Activated CD8-positive, alpha-beta memory T cell treated with anti-CD3 and anti-CD28 coated beads, Interleukin-2, amount 10 ng/mL, durations not matched to agents 7 days and 5 days (primary cell): Measurements from ENCODE around the gene MACROH2A1. TPM values are rescaled to one million over a fixed set of nuclear protein-coding genes. Genes with fewer than 3 reads are reported as not detected.

Experiments
- ATAC-seq: fragments of 150-1000 bp; cut with Tn5 transposase; one replicate; pipeline ENCODE4 v1.10.0; 2021; ENCODE audit warnings: moderate library complexity
- CTCF ChIA-PET: fragments of 350-600 bp; sonication (Branson Sonifier 250); formaldehyde crosslinking; loops from one replicate; lab custom pipeline; 2021; ENCODE audit warnings: antibody characterized with exemption; lab: Charles Lee
- DNase-seq: peaks from one replicate; pipeline ENCODE4 v3.0.0-alpha.2; 2020
- H3K27ac Mint-ChIP-seq: one replicate; pipeline ENCODE4 v1.8.0; 2021; ENCODE audit warnings: mild to moderate bottlenecking, mixed read lengths
- H3K27me3 Mint-ChIP-seq: one replicate; pipeline ENCODE4 v1.8.0; 2021; ENCODE audit warnings: mixed read lengths
- H3K36me3 Mint-ChIP-seq: one replicate; pipeline ENCODE4 v1.8.0; 2021; ENCODE audit warnings: mild to moderate bottlenecking, mixed read lengths
- H3K4me1 Mint-ChIP-seq: one replicate; pipeline ENCODE4 v1.8.0; 2021; ENCODE audit warnings: mixed read lengths
- H3K4me3 Mint-ChIP-seq: one replicate; pipeline ENCODE4 v1.8.0; 2021; ENCODE audit warnings: mild to moderate bottlenecking, moderate library complexity, mixed read lengths
- H3K9me3 Mint-ChIP-seq: one replicate; pipeline ENCODE4 v1.8.0; 2022; ENCODE audit warnings: low read depth, mixed read lengths
- total RNA-seq, 2 experiments: library from RNA; stranded (reverse); gene quantifications; one replicate each; pipeline ENCODE4 v1.2.3, GENCODE V29; 2021

The MACROH2A1 gene
- total RNA-seq, 2 experiments from 2014 or later = 281 to 327 TPM

DNA sequence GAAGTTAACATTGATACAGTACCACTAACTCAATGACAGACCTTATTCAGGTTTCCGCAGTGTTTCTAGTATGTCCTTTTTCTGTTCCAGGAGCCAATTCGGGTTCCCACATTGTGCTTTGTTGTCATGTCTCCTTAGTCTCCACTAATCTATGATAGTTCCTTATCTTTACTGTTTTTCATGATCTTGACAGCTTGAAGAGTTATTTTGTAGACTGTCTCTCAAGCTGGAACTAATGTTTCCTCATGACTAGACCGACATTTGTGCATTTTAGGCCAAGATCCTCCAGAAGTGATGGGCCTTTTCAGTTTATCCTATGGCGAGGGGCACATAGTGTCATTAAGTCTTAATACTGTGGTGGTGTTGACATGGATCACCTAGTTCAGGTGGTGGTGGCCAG lies 104.2 kb downstream of the MACROH2A1 start:
- H3K36me3 Mint-ChIP-seq = no peaks in the 10 kb centered on the region
- no peak overlapping the region for H3K27ac Mint-ChIP-seq
- CTCF ChIA-PET = no interaction called here
- H3K9me3 Mint-ChIP-seq = no peaks in the 10 kb centered on the region
- ATAC-seq (no peak), DNase-seq (no peak)
- H3K4me1 Mint-ChIP-seq = no peaks in the 10 kb centered on the region
- H3K27me3 Mint-ChIP-seq = peaks cover 66% of the 10 kb centered on the region
- no peak overlapping the region for H3K4me3 Mint-ChIP-seq

GRCh38 chr5:135289651-135290050 lies 109.4 kb downstream of the MACROH2A1 start:
- H3K27ac Mint-ChIP-seq = no peak overlapping the region
- ATAC-seq (no peak), DNase-seq (no peak)
- CTCF ChIA-PET = no interaction called here
- H3K4me3 Mint-ChIP-seq = no peak overlapping the region
- no peaks in the 10 kb centered on the region for H3K4me1 Mint-ChIP-seq
- no peaks in the 10 kb centered on the region for H3K36me3 Mint-ChIP-seq
- peaks cover 70% of the 10 kb centered on the region for H3K27me3 Mint-ChIP-seq
- peaks cover 2% of the 10 kb centered on the region for H3K9me3 Mint-ChIP-seq

GRCh38 chr5:135287551-135287950 lies 111.5 kb downstream of the MACROH2A1 start:
- CTCF ChIA-PET = no interaction called here
- Mint-ChIP-seq H3K4me3 (no peak overlapping the region), H3K4me1 (no peaks in the 10 kb centered on the region), H3K9me3 (peaks cover 2% of the 10 kb centered on the region), H3K27me3 (peaks cover 73% of the 10 kb centered on the region), H3K27ac (no peak overlapping the region), H3K36me3 (no peaks in the 10 kb centered on the region)
- no peak for ATAC-seq
- no peak for DNase-seq

Other genes starting within 250 kb of the MACROH2A1 start
- gene DCANP1, start 48.1 kb upstream of the MACROH2A1 start, total RNA-seq = not detected
- not detected for gene TIFAB, start 53.1 kb upstream of the MACROH2A1 start, total RNA-seq
- not detected for gene NEUROG1, start 136.7 kb upstream of the MACROH2A1 start, total RNA-seq
- not detected for gene CXCL14, start 179.8 kb upstream of the MACROH2A1 start, total RNA-seq